DOHH2 (cell line): ENCODE data around the gene CFAP221.

Experiments used
- H3F3A ChIP-seq: fragments of 200-600 bp; sonication (generic), shearing (Covaris generic); 2 replicates; pipeline ENCODE4 v1.6.0; 2016; ENCODE audit warnings: antibody characterized with exemption, mild to moderate bottlenecking; ENCODE audit not compliant: control insufficient read depth, insufficient read depth
- H3K27ac ChIP-seq: fragments of 200-600 bp; sonication (generic); 2 replicates; pipeline ENCODE4 v1.5.1; 2014; ENCODE audit warnings: low read depth, mild to moderate bottlenecking, low read length, moderate library complexity
- H3K27me3 ChIP-seq: fragments of 200-600 bp; sonication (generic); 2 replicates; pipeline ENCODE4 v1.6.1; 2014; ENCODE audit warnings: mild to moderate bottlenecking, low read length, mixed read lengths; ENCODE audit not compliant: control insufficient read depth
- H3K36me3 ChIP-seq: fragments of 200-600 bp; sonication (generic); 2 replicates; pipeline ENCODE4 v1.6.1; 2014; ENCODE audit warnings: mild to moderate bottlenecking, low read length, moderate library complexity, mixed read lengths; ENCODE audit not compliant: control insufficient read depth
- H3K4me1 ChIP-seq: fragments of 200-600 bp; sonication (generic); 2 replicates; pipeline ENCODE4 v1.6.1; 2014; ENCODE audit warnings: mild to moderate bottlenecking, low read length, mixed read lengths; ENCODE audit not compliant: control insufficient read depth
- H3K4me2 ChIP-seq: fragments of 200-600 bp; sonication (generic); 2 replicates; pipeline ENCODE4 v1.6.0; 2014; ENCODE audit warnings: mild to moderate bottlenecking, low read length, moderate library complexity
- H3K4me3 ChIP-seq: fragments of 200-600 bp; sonication (generic); 2 replicates; pipeline ENCODE4 v1.5.1; 2014; ENCODE audit warnings: mild to moderate bottlenecking, low read length, mixed read lengths
- H3K79me2 ChIP-seq: fragments of 200-600 bp; sonication (generic); 2 replicates; pipeline ENCODE4 v1.6.1; 2014; ENCODE audit warnings: mild to moderate bottlenecking, low read length, mixed read lengths; ENCODE audit not compliant: control insufficient read depth
- H3K9me2 ChIP-seq: fragments of 200-600 bp; sonication (generic); replicated peaks from 2 replicates; pipeline ENCODE4 v1.6.1; 2014; ENCODE audit warnings: mild to moderate bottlenecking, low read length, mixed read lengths; ENCODE audit not compliant: control insufficient read depth
- H3K9me3 ChIP-seq: fragments of 200-600 bp; sonication (generic); 2 replicates; pipeline ENCODE4 v1.6.1; 2014; ENCODE audit warnings: antibody characterized with exemption, low read length, mixed read lengths; ENCODE audit not compliant: control insufficient read depth, insufficient read depth
- H4K20me1 ChIP-seq: fragments of 200-600 bp; sonication (generic); 2 replicates; pipeline ENCODE4 v1.6.0; 2014; ENCODE audit warnings: low read depth, mild to moderate bottlenecking, antibody characterized with exemption, low read length, moderate library complexity; ENCODE audit not compliant: control insufficient read depth, insufficient read depth
- EZH2phosphoT487 ChIP-seq: fragments of 200-600 bp; sonication (generic); IDR thresholded peaks from 2 replicates; pipeline ENCODE4 v1.6.1; 2017; ENCODE audit warnings: borderline replicate concordance, mild to moderate bottlenecking, antibody characterized with exemption, low read length, moderate library complexity, mixed read lengths
- TF ChIP-seq, protein P1 (sequence below): fragments of 200-600 bp; sonication (generic); IDR thresholded peaks from one replicate; pipeline ENCODE4 v1.5.1; 2014; ENCODE audit warnings: antibody characterized with exemption, mild to moderate bottlenecking, low read depth, low read length; ENCODE audit not compliant: poor library complexity, severe bottlenecking

Gene CFAP221

DNA sequence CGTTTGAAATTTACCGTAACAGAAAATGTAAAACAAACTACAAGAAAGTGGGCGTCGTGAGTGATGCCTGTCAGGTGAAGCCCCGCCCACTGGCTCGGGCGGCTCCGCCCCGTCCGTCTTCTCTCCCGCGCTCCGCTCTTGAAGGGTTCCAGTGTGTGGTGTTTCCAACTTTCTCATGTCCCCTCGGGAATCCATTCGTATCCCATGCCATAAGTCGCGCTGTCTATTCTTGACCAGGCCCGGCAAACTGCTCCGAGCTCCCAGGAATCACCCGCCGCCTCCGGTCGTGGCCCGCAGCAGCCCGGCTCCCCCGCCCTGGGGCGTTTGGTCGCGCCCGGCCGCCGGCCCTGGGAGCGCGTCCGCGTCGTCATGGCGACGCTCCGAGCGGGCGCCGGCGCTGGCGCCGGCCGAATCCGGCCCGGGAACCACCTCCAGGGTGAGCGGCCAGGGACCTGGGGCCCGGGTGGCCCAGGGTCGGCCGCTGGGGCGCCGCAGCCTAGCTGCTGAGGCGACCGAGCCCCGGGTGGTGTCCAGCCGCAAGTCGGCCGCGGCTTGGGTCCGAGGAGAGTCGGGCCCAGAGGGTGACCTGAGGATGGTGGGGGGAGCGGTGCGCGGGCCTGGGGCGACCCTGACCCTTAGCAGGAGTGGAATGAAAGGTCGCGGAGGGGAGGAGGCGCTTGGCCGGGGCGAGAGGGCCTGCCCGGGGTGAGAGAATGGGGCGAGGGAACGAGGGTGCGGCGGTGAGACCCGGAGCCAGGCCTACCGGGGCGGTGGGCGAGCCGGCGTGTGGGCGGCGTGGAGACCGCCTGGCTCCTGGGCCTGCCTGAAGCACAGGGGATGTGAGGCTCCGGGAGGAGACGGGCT is at the start of gene CFAP221:
TSS of gene CFAP221 (plus strand) at position 375 of the 864 bp plus-strand sequence. CDS start 1,683 bp downstream, outside the sequence.
- no peaks in the 10 kb centered on the region for H3K36me3 ChIP-seq
- H3K4me2 ChIP-seq = peak within 1 kb of the TSS; percentile 37; the same call in 1 of the 2 replicates
- H3K9me3 ChIP-seq = no peaks in the 10 kb centered on the region
- no peaks in the 10 kb centered on the region for H3K4me1 ChIP-seq
- peak within 1 kb of the TSS; percentile 38; the same call in 1 of the 2 replicates for H3K4me3 ChIP-seq
- H3K27ac ChIP-seq = no peak within 1 kb of the TSS
- no peak for TF ChIP-seq EZH2phosphoT487
- TF ChIP-seq, protein P1, sequence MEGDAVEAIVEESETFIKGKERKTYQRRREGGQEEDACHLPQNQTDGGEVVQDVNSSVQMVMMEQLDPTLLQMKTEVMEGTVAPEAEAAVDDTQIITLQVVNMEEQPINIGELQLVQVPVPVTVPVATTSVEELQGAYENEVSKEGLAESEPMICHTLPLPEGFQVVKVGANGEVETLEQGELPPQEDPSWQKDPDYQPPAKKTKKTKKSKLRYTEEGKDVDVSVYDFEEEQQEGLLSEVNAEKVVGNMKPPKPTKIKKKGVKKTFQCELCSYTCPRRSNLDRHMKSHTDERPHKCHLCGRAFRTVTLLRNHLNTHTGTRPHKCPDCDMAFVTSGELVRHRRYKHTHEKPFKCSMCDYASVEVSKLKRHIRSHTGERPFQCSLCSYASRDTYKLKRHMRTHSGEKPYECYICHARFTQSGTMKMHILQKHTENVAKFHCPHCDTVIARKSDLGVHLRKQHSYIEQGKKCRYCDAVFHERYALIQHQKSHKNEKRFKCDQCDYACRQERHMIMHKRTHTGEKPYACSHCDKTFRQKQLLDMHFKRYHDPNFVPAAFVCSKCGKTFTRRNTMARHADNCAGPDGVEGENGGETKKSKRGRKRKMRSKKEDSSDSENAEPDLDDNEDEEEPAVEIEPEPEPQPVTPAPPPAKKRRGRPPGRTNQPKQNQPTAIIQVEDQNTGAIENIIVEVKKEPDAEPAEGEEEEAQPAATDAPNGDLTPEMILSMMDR = no peak
- H4K20me1 ChIP-seq = no peaks in the 10 kb centered on the region
- H3F3A ChIP-seq = no peaks in the 10 kb centered on the region
- H3K79me2 ChIP-seq = no peaks in the 10 kb centered on the region
- peaks cover 5% of the 10 kb centered on the region for H3K27me3 ChIP-seq
- H3K9me2 ChIP-seq = no peaks in the 10 kb centered on the region

GRCh38 chr2:119495948-119496347 is 48.3 kb upstream of the CFAP221 start:
- H3K4me3 ChIP-seq = no peak overlapping the region
- no peaks in the 10 kb centered on the region for H3K9me2 ChIP-seq
- 0 out of 2 replicates have a peak, but pooled peaks cover 3% of the 10 kb centered on the region for H3K27me3 ChIP-seq
- H3K79me2 ChIP-seq = no peaks in the 10 kb centered on the region
- no peak overlapping the region for H3K27ac ChIP-seq
- no peak overlapping the region for H3K4me2 ChIP-seq
- no peaks in the 10 kb centered on the region for H3K36me3 ChIP-seq
- TF ChIP-seq, protein P1 = no peak
- no peak for TF ChIP-seq EZH2phosphoT487
- H3F3A ChIP-seq = no peaks in the 10 kb centered on the region
- H4K20me1 ChIP-seq = no peaks in the 10 kb centered on the region
- no peaks in the 10 kb centered on the region for H3K4me1 ChIP-seq
- H3K9me3 ChIP-seq = no peaks in the 10 kb centered on the region

GRCh38 chr2:119496682-119497081 is 47.6 kb upstream of the CFAP221 start:
- Histone ChIP-seq H3K4me1 (no peaks in the 10 kb centered on the region), H3K27me3 (0 out of 2 replicates have a peak, but pooled peaks cover 3% of the 10 kb centered on the region), H3K9me2 (no peaks in the 10 kb centered on the region)

More at GRCh38 chr2:119496682-119497081, 47.6 kb upstream of the CFAP221 start:
- Histone ChIP-seq H3K79me2 (no peaks in the 10 kb centered on the region), H3K4me3 (no peak overlapping the region), H3K27ac (no peak overlapping the region), H4K20me1 (no peaks in the 10 kb centered on the region), H3K4me2 (no peak overlapping the region), H3F3A (no peaks in the 10 kb centered on the region), H3K36me3 (no peaks in the 10 kb centered on the region), H3K9me3 (no peaks in the 10 kb centered on the region)
- TF ChIP-seq EZH2phosphoT487 = no peak
- TF ChIP-seq, protein P1 = no peak
